Measurements from ENCODE around the gene EP400. TPM values are rescaled to one million over a fixed set of nuclear protein-coding genes. Genes with fewer than 3 reads are reported as not detected.

Gene EP400
- total and polyA plus RNA-seq, 7 experiments from 2014 or later: 2.8 to 86.8 (median 79.5) TPM

DNA sequence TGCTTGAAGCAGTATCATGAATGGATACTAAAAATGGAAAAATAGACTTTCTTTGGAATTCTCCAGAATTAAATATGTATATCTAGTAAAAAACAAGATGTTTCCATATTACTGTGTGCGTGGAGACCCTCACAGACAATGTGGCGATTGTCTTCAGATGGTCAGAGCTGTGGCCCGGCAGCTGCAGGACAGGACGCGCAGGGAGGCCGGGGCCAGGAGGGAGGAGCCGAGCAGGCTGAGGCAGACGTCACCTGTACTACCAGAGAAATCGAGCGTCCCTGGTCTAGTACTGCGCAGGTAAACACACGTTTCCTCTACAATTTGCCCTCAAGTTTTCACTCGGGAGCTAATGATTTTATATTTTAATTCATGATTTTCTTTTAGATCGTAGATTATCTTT, 171.5 kb downstream of the EP400 start:
- intact Hi-C loops (cut with micrococcal nuclease): no loop called here
- no peaks in the 10 kb centered on the region for H3K4me1 ChIP-seq (ENCODE audit: control insufficient read depth in 2 of 2, insufficient read depth in 2 of 2, low read length in 2 of 2)
- no peak for ATAC-seq
- no peak overlapping the region for H3K4me3 ChIP-seq (ENCODE audit: low read length)
- no peak overlapping the region for H3K4me3 Mint-ChIP-seq
- no peaks in the 10 kb centered on the region for H3K9me3 Mint-ChIP-seq
- H3K4me1 Mint-ChIP-seq: peaks cover 0 to 2% (median 0%) of the 10 kb centered on the region in 7 donors
- H3K36me3 ChIP-seq (ENCODE audit: control insufficient read depth in 2 of 3, insufficient read depth in 3 of 3, low read length in 3 of 3): peaks cover 0 to 39% (median 7%) of the 10 kb centered on the region in 3 experiments
- H3K36me3 Mint-ChIP-seq: peaks cover 0 to 36% (median 18%) of the 10 kb centered on the region in 5 donors
- CTCF ChIA-PET: no interaction called here
- POLR2A ChIA-PET: no interaction called here
- H3K27me3 ChIP-seq (ENCODE audit: control insufficient read depth in 2 of 2, insufficient read depth in 2 of 2, low read length in 2 of 2): no peaks in the 10 kb centered on the region
- H3K9me3 ChIP-seq (ENCODE audit: control insufficient read depth in 2 of 3, low read length in 3 of 3): no peaks in the 10 kb centered on the region
- no peak overlapping the region for H3K27ac ChIP-seq (ENCODE audit: low read depth, low read length)
- no peak overlapping the region for H3K27ac Mint-ChIP-seq
- H3K27me3 Mint-ChIP-seq: no peaks in the 10 kb centered on the region
- no peak for DNase-seq

DNA sequence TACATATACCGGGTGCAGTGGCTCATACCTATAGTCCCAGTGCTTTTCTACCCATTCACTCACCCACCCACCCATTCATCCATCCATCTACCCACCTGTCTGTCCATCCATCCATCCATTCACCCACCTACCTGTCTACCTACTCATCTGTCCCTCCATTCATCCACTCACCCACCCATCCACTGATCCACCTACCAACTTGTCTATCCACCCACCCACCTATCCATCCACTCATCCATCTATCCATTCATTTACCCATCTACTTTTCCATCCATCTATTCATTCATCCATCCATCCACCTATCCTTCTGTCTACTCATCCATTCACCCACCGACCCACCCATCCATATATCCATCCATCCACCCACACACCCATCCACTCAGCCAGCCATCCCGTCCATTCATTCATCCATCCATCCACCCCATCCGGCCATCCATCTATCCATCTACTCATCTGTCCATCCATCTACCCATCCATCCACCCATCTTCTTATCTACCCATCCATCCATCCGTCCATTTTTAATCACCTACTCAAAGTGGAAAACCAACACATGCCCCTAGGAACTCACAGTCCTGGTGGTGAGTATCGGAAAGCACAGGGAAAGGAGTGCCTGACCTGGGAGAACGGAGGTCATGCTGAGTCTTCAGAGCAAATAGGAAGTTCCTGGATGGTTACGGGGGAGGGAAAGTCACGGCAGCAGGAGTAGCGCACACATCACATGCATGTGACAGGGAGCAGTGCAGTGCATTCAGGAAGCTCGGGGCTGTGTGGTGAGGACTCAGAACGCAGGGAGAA, 174.4 kb downstream of the EP400 start:
- Histone ChIP-seq H3K27me3 (ENCODE audit: control insufficient read depth in 2 of 2, insufficient read depth in 2 of 2, low read length in 2 of 2) (no peaks in the 10 kb centered on the region), H3K4me3 (ENCODE audit: low read length) (no peak overlapping the region), H3K36me3 (ENCODE audit: control insufficient read depth in 2 of 3, insufficient read depth in 3 of 3, low read length in 3 of 3) (peaks cover 0 to 44% (median 7%) of the 10 kb centered on the region in 3 experiments), H3K4me1 (ENCODE audit: control insufficient read depth in 2 of 2, insufficient read depth in 2 of 2, low read length in 2 of 2) (no peaks in the 10 kb centered on the region), H3K9me3 (ENCODE audit: control insufficient read depth in 2 of 3, low read length in 3 of 3) (peaks cover 0 to 5% (median 0%) of the 10 kb centered on the region in 3 experiments), H3K27ac (ENCODE audit: low read depth, low read length) (no peak overlapping the region)
- H3K4me1 Mint-ChIP-seq: peaks cover 0 to 2% (median 0%) of the 10 kb centered on the region in 7 donors
- H3K36me3 Mint-ChIP-seq: peaks cover 4 to 62% (median 38%) of the 10 kb centered on the region in 5 donors
- H3K27ac Mint-ChIP-seq: peak overlapping the region in 1 of 9 donors; percentile 6
- intact Hi-C loops (cut with micrococcal nuclease): no loop called here
- DNase-seq: no peak
- ChIA-PET POLR2A (no interaction called here), CTCF (no interaction called here)
- no peak for ATAC-seq
- no peak overlapping the region for H3K4me3 Mint-ChIP-seq
- peaks cover 0 to 16% (median 3%) of the 10 kb centered on the region in 11 donors for H3K9me3 Mint-ChIP-seq
- H3K27me3 Mint-ChIP-seq: no peaks in the 10 kb centered on the region

DNA sequence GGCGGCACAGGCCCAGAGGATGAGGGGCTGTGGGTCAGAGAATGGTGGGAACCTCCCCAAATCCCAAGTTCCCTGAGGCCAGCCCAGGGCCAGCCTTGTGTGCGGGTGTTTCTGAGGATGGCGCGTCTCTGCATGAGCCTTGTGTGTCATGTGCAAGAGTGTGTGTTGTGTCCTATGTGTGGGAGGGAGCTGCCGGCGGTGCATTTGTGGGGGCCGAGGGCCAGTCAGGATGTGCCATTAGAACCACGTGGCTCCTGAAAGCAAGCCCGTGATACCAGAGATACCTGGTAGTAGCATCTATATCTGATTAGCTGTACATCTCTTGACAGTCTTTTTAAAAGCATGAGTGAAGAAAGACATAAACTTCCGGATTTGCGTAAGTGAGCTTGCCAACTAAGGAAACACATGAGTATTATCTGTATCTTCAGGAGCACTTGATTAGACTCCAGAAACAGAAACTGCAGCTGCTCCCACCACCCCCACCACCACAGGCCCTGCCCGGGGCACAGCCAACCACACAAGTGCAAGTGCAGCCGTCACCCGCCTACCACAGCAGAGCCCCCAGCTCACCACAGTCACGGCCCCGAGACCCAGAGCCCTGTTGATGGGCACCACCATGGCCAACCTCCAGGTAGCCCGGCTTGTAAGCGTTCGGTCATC, 175.2 kb downstream of the EP400 start:
- Histone ChIP-seq H3K27ac (ENCODE audit: low read depth, low read length) (no peak overlapping the region), H3K27me3 (ENCODE audit: control insufficient read depth in 2 of 2, insufficient read depth in 2 of 2, low read length in 2 of 2) (no peaks in the 10 kb centered on the region), H3K9me3 (ENCODE audit: control insufficient read depth in 2 of 3, low read length in 3 of 3) (peaks cover 0 to 5% (median 0%) of the 10 kb centered on the region in 3 experiments), H3K36me3 (ENCODE audit: control insufficient read depth in 2 of 3, insufficient read depth in 3 of 3, low read length in 3 of 3) (peaks cover 0 to 44% (median 7%) of the 10 kb centered on the region in 3 experiments), H3K4me1 (ENCODE audit: control insufficient read depth in 2 of 2, insufficient read depth in 2 of 2, low read length in 2 of 2) (no peaks in the 10 kb centered on the region), H3K4me3 (ENCODE audit: low read length) (no peak overlapping the region)
- H3K27me3 Mint-ChIP-seq: no peaks in the 10 kb centered on the region
- POLR2A ChIA-PET: no interaction called here
- H3K36me3 Mint-ChIP-seq: peaks cover 4 to 66% (median 45%) of the 10 kb centered on the region in 5 donors
- DNase-seq: no peak
- H3K4me1 Mint-ChIP-seq: peaks cover 0 to 2% (median 0%) of the 10 kb centered on the region in 7 donors
- CTCF ChIA-PET: no interaction called here
- H3K27ac Mint-ChIP-seq: peak overlapping the region in 1 of 9 donors; percentile 67
- H3K9me3 Mint-ChIP-seq: peaks cover 0 to 16% (median 3%) of the 10 kb centered on the region in 11 donors
- intact Hi-C loops (cut with micrococcal nuclease): no loop called here
- peak overlapping the region in 1 of 10 donors; percentile 21 for H3K4me3 Mint-ChIP-seq
- peak; percentile 52 for ATAC-seq

DNA sequence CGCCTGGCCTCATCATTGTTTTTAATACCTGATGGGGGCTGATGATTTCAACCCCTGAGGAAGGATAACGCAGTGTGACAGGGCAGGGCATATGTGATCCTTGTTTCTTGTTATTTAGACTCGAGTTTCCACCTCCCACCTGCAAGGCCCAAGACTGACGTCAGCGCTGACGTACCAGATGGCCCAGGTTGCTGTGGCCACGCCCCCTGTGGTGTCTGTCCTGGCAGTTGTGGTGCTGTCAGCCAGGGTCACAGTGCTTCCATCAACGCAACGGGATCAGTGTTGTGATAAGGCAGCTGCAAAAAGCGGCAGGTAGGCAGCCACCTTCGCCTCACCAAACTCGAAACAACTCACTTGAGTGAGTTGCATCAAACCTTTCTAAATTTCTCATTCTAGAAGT, 176.0 kb downstream of the EP400 start:
- Mint-ChIP-seq H3K27ac (no peak overlapping the region), H3K4me3 (no peak overlapping the region), H3K9me3 (peaks cover 0 to 22% (median 3%) of the 10 kb centered on the region in 11 donors), H3K36me3 (peaks cover 4 to 62% (median 45%) of the 10 kb centered on the region in 5 donors), H3K27me3 (no peaks in the 10 kb centered on the region), H3K4me1 (peaks cover 0 to 2% (median 0%) of the 10 kb centered on the region in 7 donors)
- CTCF ChIA-PET: no interaction called here
- POLR2A ChIA-PET: no interaction called here
- Histone ChIP-seq H3K27me3 (ENCODE audit: control insufficient read depth in 2 of 2, insufficient read depth in 2 of 2, low read length in 2 of 2) (no peaks in the 10 kb centered on the region), H3K27ac (ENCODE audit: low read depth, low read length) (no peak overlapping the region), H3K4me1 (ENCODE audit: control insufficient read depth in 2 of 2, insufficient read depth in 2 of 2, low read length in 2 of 2) (no peaks in the 10 kb centered on the region), H3K9me3 (ENCODE audit: control insufficient read depth in 2 of 3, low read length in 3 of 3) (peaks cover 0 to 5% (median 0%) of the 10 kb centered on the region in 3 experiments), H3K36me3 (ENCODE audit: control insufficient read depth in 2 of 3, insufficient read depth in 3 of 3, low read length in 3 of 3) (peaks cover 0 to 44% (median 7%) of the 10 kb centered on the region in 3 experiments), H3K4me3 (ENCODE audit: low read length) (no peak overlapping the region)
- intact Hi-C loops (cut with micrococcal nuclease): no loop called here
- no peak for DNase-seq
- no peak for ATAC-seq

DNA sequence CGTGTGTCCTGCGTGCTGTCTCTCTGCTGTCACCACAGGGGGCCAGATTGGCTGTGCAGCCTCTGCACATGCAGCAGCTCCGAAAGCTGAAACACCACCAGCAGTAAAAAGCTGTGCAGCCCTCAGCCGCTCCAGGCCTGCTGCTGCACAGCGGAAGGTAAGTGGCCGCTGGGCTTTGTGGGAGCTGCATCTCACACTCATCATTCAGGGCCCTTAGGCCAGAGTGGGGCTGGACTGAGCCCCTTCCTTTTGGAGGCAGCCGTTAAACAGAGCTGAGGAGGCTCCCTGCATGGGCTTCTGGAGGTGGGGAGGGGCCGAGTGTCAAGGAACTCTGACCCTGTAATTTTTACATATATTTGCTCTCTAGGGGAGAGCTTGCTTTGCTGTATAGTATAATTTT, 177.3 kb downstream of the EP400 start:
- no peaks in the 10 kb centered on the region for H3K27me3 Mint-ChIP-seq
- H3K27ac ChIP-seq (ENCODE audit: low read depth, low read length): no peak overlapping the region
- ATAC-seq (no peak), DNase-seq (no peak)
- no peak overlapping the region for H3K4me3 ChIP-seq (ENCODE audit: low read length)
- H3K9me3 ChIP-seq (ENCODE audit: control insufficient read depth in 2 of 3, low read length in 3 of 3): peaks cover 0 to 5% (median 0%) of the 10 kb centered on the region in 3 experiments
- no peaks in the 10 kb centered on the region for H3K4me1 ChIP-seq (ENCODE audit: control insufficient read depth in 2 of 2, insufficient read depth in 2 of 2, low read length in 2 of 2)
- peaks cover 0 to 35% (median 0%) of the 10 kb centered on the region in 3 experiments for H3K36me3 ChIP-seq (ENCODE audit: control insufficient read depth in 2 of 3, insufficient read depth in 3 of 3, low read length in 3 of 3)
- H3K4me3 Mint-ChIP-seq: no peak overlapping the region
- H3K9me3 Mint-ChIP-seq: peaks cover 0 to 22% (median 3%) of the 10 kb centered on the region in 11 donors
- no peaks in the 10 kb centered on the region for H3K27me3 ChIP-seq (ENCODE audit: control insufficient read depth in 2 of 2, insufficient read depth in 2 of 2, low read length in 2 of 2)
- peaks cover 0 to 4% (median 0%) of the 10 kb centered on the region in 7 donors for H3K4me1 Mint-ChIP-seq
- ChIA-PET POLR2A (interaction anchor here (0.6 kb wide), 1 partner anchor 287 kb away, joined by 3 read pairs; no protein-coding TSS in a partner anchor), CTCF (no interaction called here)
- no peak overlapping the region for H3K27ac Mint-ChIP-seq
- intact Hi-C loops (cut with micrococcal nuclease): no loop called here
- peaks cover 4 to 60% (median 45%) of the 10 kb centered on the region in 5 donors for H3K36me3 Mint-ChIP-seq

DNA sequence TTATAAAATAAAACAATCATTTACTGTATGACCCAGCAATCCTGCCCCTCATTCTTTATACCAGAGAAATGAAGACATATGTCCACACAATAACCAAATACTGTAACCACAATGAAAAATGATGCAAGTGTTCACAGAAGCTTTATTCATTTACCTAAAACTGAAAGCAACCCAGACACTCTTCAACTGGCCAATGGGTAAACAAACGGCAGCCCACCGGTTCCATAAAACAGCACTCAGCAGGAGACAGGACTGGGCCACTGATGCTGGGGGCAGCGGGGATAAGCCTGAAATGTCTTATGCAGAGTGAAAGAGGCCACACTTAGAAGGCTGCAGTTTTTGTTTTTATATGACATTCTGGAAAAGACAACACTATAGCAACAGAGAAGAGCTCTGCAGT, 179.3 kb downstream of the EP400 start:
- peaks cover 4 to 52% (median 39%) of the 10 kb centered on the region in 5 donors for H3K36me3 Mint-ChIP-seq
- ChIA-PET CTCF (no interaction called here), POLR2A (no interaction called here)
- H3K27ac Mint-ChIP-seq: peak overlapping the region in 1 of 9 donors; percentile 65
- intact Hi-C loops (cut with micrococcal nuclease): no loop called here
- peaks cover 0 to 4% (median 0%) of the 10 kb centered on the region in 7 donors for H3K4me1 Mint-ChIP-seq
- Histone ChIP-seq H3K9me3 (ENCODE audit: control insufficient read depth in 2 of 3, low read length in 3 of 3) (peaks cover 0 to 5% (median 0%) of the 10 kb centered on the region in 3 experiments), H3K27ac (ENCODE audit: low read depth, low read length) (no peak overlapping the region), H3K27me3 (ENCODE audit: control insufficient read depth in 2 of 2, insufficient read depth in 2 of 2, low read length in 2 of 2) (no peaks in the 10 kb centered on the region), H3K4me1 (ENCODE audit: control insufficient read depth in 2 of 2, insufficient read depth in 2 of 2, low read length in 2 of 2) (no peaks in the 10 kb centered on the region), H3K4me3 (ENCODE audit: low read length) (no peak overlapping the region), H3K36me3 (ENCODE audit: control insufficient read depth in 2 of 3, insufficient read depth in 3 of 3, low read length in 3 of 3) (peaks cover 0 to 30% (median 0%) of the 10 kb centered on the region in 3 experiments)
- H3K9me3 Mint-ChIP-seq: peaks cover 0 to 22% (median 3%) of the 10 kb centered on the region in 11 donors
- no peak overlapping the region for H3K4me3 Mint-ChIP-seq
- DNase-seq (no peak), ATAC-seq (no peak)
- no peaks in the 10 kb centered on the region for H3K27me3 Mint-ChIP-seq

Data from naive thymus-derived CD4-positive, alpha-beta T cell (primary cell).